Measurements from ENCODE around the gene DRD4.

Gene DRD4

GRCh38 chr11:597166-597725 lies 39.8 kb upstream of the DRD4 start:
- no peak for DNase-seq
- Histone ChIP-seq H3K27me3 (replicated peaks; ENCODE audit: control insufficient read depth, insufficient read depth, low read length, poor library complexity, severe bottlenecking) (no peaks in the 10 kb centered on the region), H3K4me1 (ENCODE audit: control insufficient read depth, insufficient read depth, low read length, poor library complexity, severe bottlenecking) (no peaks in the 10 kb centered on the region), H3K36me3 (ENCODE audit: control insufficient read depth, insufficient read depth, low read length) (peaks cover 78% of the 10 kb centered on the region), H3K4me3 (ENCODE audit: insufficient read depth, low read depth, low read length, poor library complexity, severe bottlenecking) (no peak overlapping the region), H3K27ac (ENCODE audit: insufficient read depth, low read length, poor library complexity, severe bottlenecking) (no peak overlapping the region), H3K9me3 (ENCODE audit: control insufficient read depth, low read length) (no peaks in the 10 kb centered on the region)

GRCh38 chr11:598005-598680 lies 38.9 kb upstream of the DRD4 start:
- Histone ChIP-seq H3K9me3 (ENCODE audit: control insufficient read depth, low read length) (no peaks in the 10 kb centered on the region), H3K27ac (ENCODE audit: insufficient read depth, low read length, poor library complexity, severe bottlenecking) (no peak overlapping the region), H3K27me3 (replicated peaks; ENCODE audit: control insufficient read depth, insufficient read depth, low read length, poor library complexity, severe bottlenecking) (no peaks in the 10 kb centered on the region), H3K36me3 (ENCODE audit: control insufficient read depth, insufficient read depth, low read length) (peaks cover 76% of the 10 kb centered on the region), H3K4me3 (ENCODE audit: insufficient read depth, low read depth, low read length, poor library complexity, severe bottlenecking) (no peak overlapping the region), H3K4me1 (ENCODE audit: control insufficient read depth, insufficient read depth, low read length, poor library complexity, severe bottlenecking) (no peaks in the 10 kb centered on the region)
- no peak for DNase-seq

GRCh38 chr11:601573-602245 lies 35.4 kb upstream of the DRD4 start:
- Histone ChIP-seq H3K4me1 (ENCODE audit: control insufficient read depth, insufficient read depth, low read length, poor library complexity, severe bottlenecking) (no peaks in the 10 kb centered on the region), H3K4me3 (ENCODE audit: insufficient read depth, low read depth, low read length, poor library complexity, severe bottlenecking) (no peak overlapping the region), H3K27ac (ENCODE audit: insufficient read depth, low read length, poor library complexity, severe bottlenecking) (no peak overlapping the region), H3K36me3 (ENCODE audit: control insufficient read depth, insufficient read depth, low read length) (peaks cover 82% of the 10 kb centered on the region), H3K9me3 (ENCODE audit: control insufficient read depth, low read length) (no peaks in the 10 kb centered on the region), H3K27me3 (replicated peaks; ENCODE audit: control insufficient read depth, insufficient read depth, low read length, poor library complexity, severe bottlenecking) (no peaks in the 10 kb centered on the region)
- DNase-seq = no peak

GRCh38 chr11:603154-603553 lies 33.9 kb upstream of the DRD4 start:
- Histone ChIP-seq H3K9me3 (ENCODE audit: control insufficient read depth, low read length) (no peaks in the 10 kb centered on the region), H3K4me3 (ENCODE audit: insufficient read depth, low read depth, low read length, poor library complexity, severe bottlenecking) (no peak overlapping the region), H3K36me3 (ENCODE audit: control insufficient read depth, insufficient read depth, low read length) (peaks cover 84% of the 10 kb centered on the region), H3K4me1 (ENCODE audit: control insufficient read depth, insufficient read depth, low read length, poor library complexity, severe bottlenecking) (no peaks in the 10 kb centered on the region), H3K27ac (ENCODE audit: insufficient read depth, low read length, poor library complexity, severe bottlenecking) (no peak overlapping the region), H3K27me3 (replicated peaks; ENCODE audit: control insufficient read depth, insufficient read depth, low read length, poor library complexity, severe bottlenecking) (no peaks in the 10 kb centered on the region)
- no peak for DNase-seq

GRCh38 chr11:605286-606129 lies 31.6 kb upstream of the DRD4 start:
- Histone ChIP-seq H3K4me1 (ENCODE audit: control insufficient read depth, insufficient read depth, low read length, poor library complexity, severe bottlenecking) (no peaks in the 10 kb centered on the region), H3K9me3 (ENCODE audit: control insufficient read depth, low read length) (no peaks in the 10 kb centered on the region), H3K27ac (ENCODE audit: insufficient read depth, low read length, poor library complexity, severe bottlenecking) (no peak overlapping the region), H3K36me3 (ENCODE audit: control insufficient read depth, insufficient read depth, low read length) (peaks cover 92% of the 10 kb centered on the region), H3K27me3 (replicated peaks; ENCODE audit: control insufficient read depth, insufficient read depth, low read length, poor library complexity, severe bottlenecking) (no peaks in the 10 kb centered on the region), H3K4me3 (ENCODE audit: insufficient read depth, low read depth, low read length, poor library complexity, severe bottlenecking) (no peak overlapping the region)
- DNase-seq = no peak

- H3K36me3 ChIP-seq (ENCODE audit: control insufficient read depth, insufficient read depth, low read length) = peaks cover 95% of the 10 kb centered on the region
- no peak overlapping the region for H3K27ac ChIP-seq (ENCODE audit: insufficient read depth, low read length, poor library complexity, severe bottlenecking)
Measured at GRCh38 chr11:606245-606644, 30.8 kb upstream of the DRD4 start.

GRCh38 chr11:607020-607780 lies 29.9 kb upstream of the DRD4 start:
- no peak for DNase-seq
- Histone ChIP-seq H3K4me1 (ENCODE audit: control insufficient read depth, insufficient read depth, low read length, poor library complexity, severe bottlenecking) (no peaks in the 10 kb centered on the region), H3K27me3 (replicated peaks; ENCODE audit: control insufficient read depth, insufficient read depth, low read length, poor library complexity, severe bottlenecking) (no peaks in the 10 kb centered on the region), H3K4me3 (ENCODE audit: insufficient read depth, low read depth, low read length, poor library complexity, severe bottlenecking) (no peak overlapping the region), H3K36me3 (ENCODE audit: control insufficient read depth, insufficient read depth, low read length) (peaks cover 94% of the 10 kb centered on the region), H3K27ac (ENCODE audit: insufficient read depth, low read length, poor library complexity, severe bottlenecking) (no peak overlapping the region), H3K9me3 (ENCODE audit: control insufficient read depth, low read length) (no peaks in the 10 kb centered on the region)

More at GRCh38 chr11:606245-606644, 30.8 kb upstream of the DRD4 start:
- Histone ChIP-seq H3K27me3 (replicated peaks; ENCODE audit: control insufficient read depth, insufficient read depth, low read length, poor library complexity, severe bottlenecking) (no peaks in the 10 kb centered on the region), H3K4me3 (ENCODE audit: insufficient read depth, low read depth, low read length, poor library complexity, severe bottlenecking) (no peak overlapping the region), H3K9me3 (ENCODE audit: control insufficient read depth, low read length) (no peaks in the 10 kb centered on the region), H3K4me1 (ENCODE audit: control insufficient read depth, insufficient read depth, low read length, poor library complexity, severe bottlenecking) (no peaks in the 10 kb centered on the region)
- no peak for DNase-seq

GRCh38 chr11:607971-608659 lies 29.0 kb upstream of the DRD4 start:
- Histone ChIP-seq H3K27me3 (replicated peaks; ENCODE audit: control insufficient read depth, insufficient read depth, low read length, poor library complexity, severe bottlenecking) (no peaks in the 10 kb centered on the region), H3K9me3 (ENCODE audit: control insufficient read depth, low read length) (no peaks in the 10 kb centered on the region), H3K4me3 (ENCODE audit: insufficient read depth, low read depth, low read length, poor library complexity, severe bottlenecking) (no peak overlapping the region), H3K4me1 (ENCODE audit: control insufficient read depth, insufficient read depth, low read length, poor library complexity, severe bottlenecking) (peaks cover 3% of the 10 kb centered on the region), H3K36me3 (ENCODE audit: control insufficient read depth, insufficient read depth, low read length) (peaks cover 95% of the 10 kb centered on the region), H3K27ac (ENCODE audit: insufficient read depth, low read length, poor library complexity, severe bottlenecking) (no peak overlapping the region)
- no peak for DNase-seq

- Histone ChIP-seq H3K4me1 (ENCODE audit: control insufficient read depth, insufficient read depth, low read length, poor library complexity, severe bottlenecking) (peaks cover 9% of the 10 kb centered on the region), H3K9me3 (ENCODE audit: control insufficient read depth, low read length) (no peaks in the 10 kb centered on the region), H3K4me3 (ENCODE audit: insufficient read depth, low read depth, low read length, poor library complexity, severe bottlenecking) (no peak overlapping the region), H3K27ac (ENCODE audit: insufficient read depth, low read length, poor library complexity, severe bottlenecking) (no peak overlapping the region), H3K36me3 (ENCODE audit: control insufficient read depth, insufficient read depth, low read length) (peaks cover 91% of the 10 kb centered on the region), H3K27me3 (replicated peaks; ENCODE audit: control insufficient read depth, insufficient read depth, low read length, poor library complexity, severe bottlenecking) (no peaks in the 10 kb centered on the region)
- DNase-seq = no peak
Measured at GRCh38 chr11:608791-609251, 28.2 kb upstream of the DRD4 start.
